ENCODE data around the gene PRKCE. TPM values are rescaled to one million over a fixed set of nuclear protein-coding genes. Genes with fewer than 3 reads are reported as not detected.

Gene PRKCE
- total RNA-seq, 1 donor from 2014 or later: 18.4 TPM

DNA sequence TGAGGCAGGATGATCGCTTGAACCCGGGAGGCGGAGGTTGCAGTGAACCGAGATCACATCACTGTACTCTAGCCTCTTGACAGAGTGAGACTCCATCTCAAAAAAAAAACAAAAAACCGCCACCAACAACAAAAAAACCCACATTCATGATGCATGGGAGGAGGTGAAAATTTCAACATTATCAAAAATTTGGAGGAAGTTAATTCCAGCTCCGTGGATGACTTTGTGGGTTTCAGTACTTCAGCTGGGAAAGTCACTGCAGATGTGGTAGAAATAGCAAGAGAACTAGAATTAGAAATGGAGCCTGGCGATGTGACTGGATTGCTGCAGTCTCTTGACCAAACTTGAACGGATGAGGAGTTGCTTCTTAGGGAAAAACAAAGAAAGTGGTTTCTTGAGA lies 74.3 kb downstream of the PRKCE start:
- TF ChIP-seq, protein P1, sequence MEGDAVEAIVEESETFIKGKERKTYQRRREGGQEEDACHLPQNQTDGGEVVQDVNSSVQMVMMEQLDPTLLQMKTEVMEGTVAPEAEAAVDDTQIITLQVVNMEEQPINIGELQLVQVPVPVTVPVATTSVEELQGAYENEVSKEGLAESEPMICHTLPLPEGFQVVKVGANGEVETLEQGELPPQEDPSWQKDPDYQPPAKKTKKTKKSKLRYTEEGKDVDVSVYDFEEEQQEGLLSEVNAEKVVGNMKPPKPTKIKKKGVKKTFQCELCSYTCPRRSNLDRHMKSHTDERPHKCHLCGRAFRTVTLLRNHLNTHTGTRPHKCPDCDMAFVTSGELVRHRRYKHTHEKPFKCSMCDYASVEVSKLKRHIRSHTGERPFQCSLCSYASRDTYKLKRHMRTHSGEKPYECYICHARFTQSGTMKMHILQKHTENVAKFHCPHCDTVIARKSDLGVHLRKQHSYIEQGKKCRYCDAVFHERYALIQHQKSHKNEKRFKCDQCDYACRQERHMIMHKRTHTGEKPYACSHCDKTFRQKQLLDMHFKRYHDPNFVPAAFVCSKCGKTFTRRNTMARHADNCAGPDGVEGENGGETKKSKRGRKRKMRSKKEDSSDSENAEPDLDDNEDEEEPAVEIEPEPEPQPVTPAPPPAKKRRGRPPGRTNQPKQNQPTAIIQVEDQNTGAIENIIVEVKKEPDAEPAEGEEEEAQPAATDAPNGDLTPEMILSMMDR (IDR thresholded peaks at IDR 0.05; ENCODE audit: unreplicated experiment): no peak
- peaks cover 6% of the 10 kb centered on the region for H3K9me3 Mint-ChIP-seq
- H3K36me3 Mint-ChIP-seq: no peaks in the 10 kb centered on the region
- no peak overlapping the region for H3K27ac Mint-ChIP-seq
- H3K4me1 Mint-ChIP-seq: peaks cover 2% of the 10 kb centered on the region
- no peak overlapping the region for H3K4me3 Mint-ChIP-seq
- no peak for DNase-seq (ENCODE audit: low spot score in 2 of 2, unreplicated experiment in 2 of 2)
- H3K27me3 Mint-ChIP-seq (ENCODE audit: low read depth): no peaks in the 10 kb centered on the region

GRCh38 chr2:45726188-45726587 lies 74.7 kb downstream of the PRKCE start:
- TF ChIP-seq, protein P1 (IDR thresholded peaks at IDR 0.05; ENCODE audit: unreplicated experiment): no peak
- peaks cover 10% of the 10 kb centered on the region for H3K9me3 Mint-ChIP-seq

GRCh38 chr2:45728458-45728942 lies 77.0 kb downstream of the PRKCE start:
- TF ChIP-seq, protein P1 (IDR thresholded peaks at IDR 0.05; ENCODE audit: unreplicated experiment): no peak
- peaks cover 11% of the 10 kb centered on the region for H3K9me3 Mint-ChIP-seq

More at GRCh38 chr2:45726188-45726587, 74.7 kb downstream of the PRKCE start:
- no peaks in the 10 kb centered on the region for H3K27me3 Mint-ChIP-seq (ENCODE audit: low read depth)
- no peak overlapping the region for H3K27ac Mint-ChIP-seq
- peaks cover 2% of the 10 kb centered on the region for H3K4me1 Mint-ChIP-seq
- no peak for DNase-seq (ENCODE audit: low spot score in 2 of 2, unreplicated experiment in 2 of 2)
- H3K4me3 Mint-ChIP-seq: no peak overlapping the region
- H3K36me3 Mint-ChIP-seq: no peaks in the 10 kb centered on the region

DNA sequence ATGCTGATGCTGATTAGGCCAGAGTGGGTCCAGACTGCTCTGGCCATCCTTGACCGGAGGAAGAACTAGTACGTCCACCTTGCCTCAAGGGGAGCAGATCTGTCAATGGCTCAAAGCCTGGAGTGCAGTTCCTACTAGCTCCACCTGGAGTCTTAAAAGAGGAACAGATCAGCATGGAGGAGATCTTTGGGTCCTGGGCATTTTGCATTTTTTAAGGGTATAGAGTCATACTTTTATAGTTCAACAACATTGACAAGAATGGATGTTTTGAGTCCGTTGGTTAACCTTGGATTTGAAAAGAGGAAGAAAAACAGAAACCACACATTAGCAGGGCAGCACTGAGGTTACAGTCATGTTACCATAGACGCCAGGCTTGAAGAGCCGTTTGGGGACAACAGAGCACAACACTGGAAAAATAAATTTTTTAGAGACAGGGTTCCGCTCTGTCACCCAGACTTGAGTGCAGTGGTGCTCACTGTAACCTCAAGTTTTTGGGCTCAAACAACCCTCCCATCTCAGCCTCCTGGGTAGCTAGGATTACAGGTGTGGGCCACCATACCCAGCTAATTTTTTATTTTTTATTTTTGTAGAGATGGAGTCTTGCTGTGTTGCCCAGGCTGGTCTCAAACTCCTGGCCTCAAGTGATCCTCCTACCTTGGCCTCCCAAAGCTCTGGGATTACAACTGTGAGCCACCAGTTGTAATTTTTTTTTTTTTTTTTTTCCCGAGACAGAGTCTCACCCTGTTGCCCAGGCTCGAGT lies 78.5 kb downstream of the PRKCE start:
- Mint-ChIP-seq H3K4me1 (no peaks in the 10 kb centered on the region), H3K36me3 (no peaks in the 10 kb centered on the region), H3K4me3 (no peak overlapping the region), H3K27ac (no peak overlapping the region), H3K9me3 (peaks cover 11% of the 10 kb centered on the region), H3K27me3 (ENCODE audit: low read depth) (no peaks in the 10 kb centered on the region)
- TF ChIP-seq, protein P1 (IDR thresholded peaks at IDR 0.05; ENCODE audit: unreplicated experiment): no peak
- no peak for DNase-seq (ENCODE audit: low spot score in 2 of 2, unreplicated experiment in 2 of 2)

More at GRCh38 chr2:45728458-45728942, 77.0 kb downstream of the PRKCE start:
- DNase-seq (ENCODE audit: low spot score in 2 of 2, unreplicated experiment in 2 of 2): no peak
- Mint-ChIP-seq H3K27ac (no peak overlapping the region), H3K4me3 (no peak overlapping the region), H3K36me3 (no peaks in the 10 kb centered on the region), H3K4me1 (no peaks in the 10 kb centered on the region), H3K27me3 (ENCODE audit: low read depth) (no peaks in the 10 kb centered on the region)

DNA sequence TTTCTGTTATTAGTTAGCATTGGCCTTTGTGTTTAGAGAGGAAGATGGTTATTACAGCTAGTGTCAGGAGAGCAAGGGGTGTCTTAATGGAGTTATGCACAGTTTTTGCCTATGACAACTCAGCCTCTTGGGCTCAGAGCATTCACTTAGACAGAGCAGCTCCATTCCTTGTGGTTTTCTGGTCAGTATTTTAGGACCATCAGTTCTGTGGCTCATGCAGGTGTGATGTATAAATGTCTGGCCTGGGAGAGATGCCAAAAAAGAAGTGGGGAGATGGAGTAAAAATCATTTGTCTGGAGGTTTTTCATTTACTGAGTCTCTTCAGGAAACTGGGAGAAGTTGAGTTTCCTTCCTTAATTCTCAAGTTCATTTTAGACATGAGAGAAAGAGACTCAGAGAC lies 79.7 kb downstream of the PRKCE start:
- TF ChIP-seq, protein P1 (IDR thresholded peaks at IDR 0.05; ENCODE audit: unreplicated experiment): no peak
- Mint-ChIP-seq H3K27me3 (ENCODE audit: low read depth) (no peaks in the 10 kb centered on the region), H3K27ac (no peak overlapping the region), H3K9me3 (peaks cover 7% of the 10 kb centered on the region), H3K36me3 (no peaks in the 10 kb centered on the region), H3K4me1 (no peaks in the 10 kb centered on the region), H3K4me3 (no peak overlapping the region)
- DNase-seq (ENCODE audit: low spot score in 2 of 2, unreplicated experiment in 2 of 2): no peak

All from mesothelial cell of epicardium (in vitro differentiated cells).